ENCODE results near the gene BPI. TPM values are rescaled to one million over a fixed set of nuclear protein-coding genes. Genes with fewer than 3 reads are reported as not detected.
A peak's percentile ranks its signal among the peaks of the same experiment; 100 is the strongest.

Gene BPI
- total RNA-seq, 1 donor = not detected

GRCh38 chr20:38301309-38301708 is 2.6 kb upstream of the BPI start:
- H3K4me3 ChIP-seq (ENCODE audit: low read depth, low read length) = no peak overlapping the region
- no peak for TF ChIP-seq CTCF (IDR thresholded peaks at IDR 0.05; ENCODE audit: insufficient read depth, low read depth, low read length)
- DNase-seq (ENCODE audit: low read depth) = no peak

DNA sequence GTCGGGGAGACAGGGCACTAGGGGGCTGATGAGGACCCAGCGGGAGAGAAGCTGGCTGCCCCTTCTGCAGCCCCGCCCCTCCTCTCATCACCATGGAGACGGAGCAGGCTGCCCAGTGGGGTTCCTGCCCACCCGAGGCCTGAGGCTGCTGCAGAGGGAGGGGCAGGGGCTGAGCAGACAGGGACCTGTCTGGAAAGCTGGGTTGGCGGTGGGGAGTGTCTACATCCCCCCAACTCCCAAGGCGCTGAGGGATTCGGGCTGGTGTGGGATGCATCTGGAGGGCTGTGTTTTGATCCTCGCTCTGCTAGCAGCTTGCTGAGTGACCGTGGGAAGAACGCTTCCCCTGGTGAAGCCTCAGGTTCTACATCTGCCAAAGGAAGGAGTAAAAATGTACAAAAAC is 1.2 kb upstream of the BPI start:
- DNase-seq (ENCODE audit: low read depth) = no peak
- H3K4me3 ChIP-seq (ENCODE audit: low read depth, low read length) = no peak overlapping the region
- TF ChIP-seq CTCF (IDR thresholded peaks at IDR 0.05; ENCODE audit: insufficient read depth, low read depth, low read length) = no peak

DNA sequence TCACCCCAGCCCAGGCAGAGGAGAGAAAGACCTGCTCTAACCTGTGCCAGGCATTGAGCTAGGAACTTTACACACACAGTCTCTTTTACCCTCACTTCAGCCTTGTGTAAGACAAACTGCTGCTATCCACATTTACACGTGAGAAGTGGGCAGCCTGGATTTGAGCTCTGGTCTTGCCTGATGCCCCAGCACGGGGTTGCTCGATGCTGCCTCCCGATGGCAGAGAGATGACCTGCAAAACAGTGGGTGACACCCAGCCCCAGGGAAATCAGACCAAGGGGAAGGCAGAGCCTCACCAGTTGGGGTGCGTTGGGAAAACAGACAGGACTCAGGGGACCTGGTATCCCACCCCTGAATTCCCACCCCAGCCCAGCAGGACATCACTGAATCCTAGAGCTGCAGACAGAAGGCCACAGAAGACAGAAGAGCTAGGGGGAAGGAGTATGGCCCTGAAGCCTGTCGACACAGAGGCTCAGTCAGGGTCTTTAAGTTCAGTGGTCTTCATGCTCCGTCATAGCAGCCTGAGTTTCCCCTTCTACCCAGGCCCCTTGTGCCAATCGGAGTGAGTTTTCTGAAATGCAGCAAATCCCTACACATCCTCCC is 990 bp downstream of the BPI start:
- peak; percentile 34 for DNase-seq (ENCODE audit: low read depth)
- TF ChIP-seq CTCF (IDR thresholded peaks at IDR 0.05; ENCODE audit: insufficient read depth, low read depth, low read length) = peak; percentile 63

GRCh38 chr20:38305541-38305940 is 1.6 kb downstream of the BPI start:
- DNase-seq (ENCODE audit: low read depth) = no peak
- no peak for TF ChIP-seq CTCF (IDR thresholded peaks at IDR 0.05; ENCODE audit: insufficient read depth, low read depth, low read length)
- no peak overlapping the region for H3K4me3 ChIP-seq (ENCODE audit: low read depth, low read length)

More for the DNA sequence above, 990 bp downstream of the BPI start:
- H3K4me3 ChIP-seq (ENCODE audit: low read depth, low read length) = no peak overlapping the region

DNA sequence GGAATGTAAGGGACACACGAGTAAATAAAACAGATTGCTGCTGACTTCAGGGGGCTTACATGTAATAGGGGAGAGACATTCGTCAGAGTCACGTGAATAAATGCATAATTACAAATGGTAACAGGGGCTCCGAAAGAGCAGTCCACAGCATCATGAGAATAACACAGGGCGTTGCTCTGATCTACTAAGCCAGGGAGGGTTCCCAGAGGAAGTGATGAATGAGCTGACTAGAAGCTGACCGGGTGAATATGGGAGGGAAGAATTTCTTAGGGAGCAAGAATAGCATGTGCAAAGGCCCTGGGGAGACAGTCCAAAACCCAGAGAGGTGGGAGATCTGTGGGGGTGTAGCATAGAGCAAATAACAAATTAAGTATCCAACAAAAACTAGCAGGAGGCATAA is 2.4 kb downstream of the BPI start:
- DNase-seq (ENCODE audit: low read depth) = no peak
- no peak overlapping the region for H3K4me3 ChIP-seq (ENCODE audit: low read depth, low read length)
- TF ChIP-seq CTCF (IDR thresholded peaks at IDR 0.05; ENCODE audit: insufficient read depth, low read depth, low read length) = no peak

- peak; percentile 56 for DNase-seq (ENCODE audit: low read depth)
- no peak overlapping the region for H3K4me3 ChIP-seq (ENCODE audit: low read depth, low read length)
- no peak for TF ChIP-seq CTCF (IDR thresholded peaks at IDR 0.05; ENCODE audit: insufficient read depth, low read depth, low read length)
Measured at GRCh38 chr20:38307371-38308046, 3.6 kb downstream of the BPI start.
